Large intestine (tissue), 3 donors: ENCODE measurements around the gene SNRNP70. TPM values are rescaled to one million over a fixed set of nuclear protein-coding genes. Genes with fewer than 3 reads are reported as not detected.

Source experiments
- DNase-seq, 2 donors: peaks; one replicate each; pipeline versions ENCODE4 v3.0.0 to v3.0.0-alpha.2; 2013
- H3K27ac ChIP-seq: one replicate; pipeline ENCODE4 v1.5.1; 2013; ENCODE audit warnings: low read length
- H3K27me3 ChIP-seq: 2 replicates; pipeline ENCODE4 v1.6.1; 2013; ENCODE audit warnings: low read length; ENCODE audit not compliant: control insufficient read depth, insufficient read depth
- H3K36me3 ChIP-seq: 2 replicates; pipeline ENCODE4 v1.6.1; 2013; ENCODE audit warnings: low read length; ENCODE audit not compliant: control insufficient read depth, insufficient read depth
- H3K4me1 ChIP-seq: one replicate; pipeline ENCODE4 v1.6.1; 2013; ENCODE audit warnings: low read length; ENCODE audit not compliant: control insufficient read depth, insufficient read depth
- H3K4me3 ChIP-seq: one replicate; pipeline ENCODE4 v1.5.1; 2013; ENCODE audit warnings: low read length
- H3K9me3 ChIP-seq: one replicate; pipeline ENCODE4 v1.6.1; 2013; ENCODE audit warnings: mild to moderate bottlenecking, low read depth, low read length, moderate library complexity; ENCODE audit not compliant: control insufficient read depth
- WGBS: methylation state at CpG from one replicate; pipeline ENCODE4 v1.1.5; 2013; ENCODE audit warnings: low lambda C conversion rate; ENCODE audit not compliant: insufficient coverage; 5-methylcytosine and 5-hydroxymethylcytosine counted together
- polyA plus RNA-seq: library from polyadenylated mRNA; unstranded; fragments of 120-200 nt; gene quantifications from one replicate; pipeline ENCODE4 v1.2.1, GENCODE V29; 2013

SNRNP70 gene
- polyA plus RNA-seq, 1 donor = 295 TPM

DNA sequence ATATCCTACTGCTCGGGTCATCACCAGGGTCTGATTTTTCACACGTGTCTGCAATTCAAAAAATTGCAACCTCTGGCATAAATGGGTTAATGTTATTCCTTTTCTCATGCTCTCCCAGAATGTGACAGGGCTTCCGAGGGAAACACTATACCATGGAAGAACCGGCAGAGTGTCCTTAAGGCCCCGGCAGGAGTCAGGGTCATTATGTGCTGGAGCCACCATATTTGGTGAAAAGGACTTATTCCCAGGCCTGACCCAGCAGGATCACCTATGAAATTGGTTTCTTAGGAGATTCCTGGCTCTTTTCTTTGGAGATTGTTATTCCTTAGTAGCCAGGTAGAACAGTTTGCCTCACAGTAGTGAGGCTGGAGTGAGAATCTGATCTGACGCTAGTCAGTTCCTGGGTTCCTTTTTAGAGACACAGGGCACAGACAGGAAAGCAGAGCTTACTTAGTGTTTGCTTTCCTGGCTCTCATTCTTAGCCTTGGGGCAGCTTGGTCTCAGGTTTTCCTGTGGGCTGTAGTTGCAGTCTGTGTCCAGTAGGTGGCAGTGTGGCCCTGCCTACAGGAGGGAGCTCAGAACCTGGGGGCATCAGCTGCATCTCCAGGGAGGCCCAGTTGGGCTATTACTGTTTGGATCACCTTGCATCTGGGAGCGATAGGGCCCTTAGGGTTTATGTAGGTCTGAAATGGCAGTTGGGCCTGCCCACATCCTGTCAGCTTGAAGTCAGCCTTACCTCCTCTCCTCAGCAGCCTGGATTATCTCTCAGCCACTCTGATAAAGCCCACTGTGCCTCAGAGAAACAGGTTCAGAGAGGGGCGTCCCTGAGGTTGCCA, 12.4 kb downstream of the SNRNP70 start:
- peaks cover 79% of the 10 kb centered on the region for H3K36me3 ChIP-seq
- H3K9me3 ChIP-seq = no peaks in the 10 kb centered on the region
- peak; percentile 55 to 58 for DNase-seq
- H3K4me3 ChIP-seq = no peak overlapping the region
- no CpG with 5 or more reads among the region's 8 CpGs for WGBS
- H3K4me1 ChIP-seq = no peaks in the 10 kb centered on the region
- H3K27ac ChIP-seq = no peak overlapping the region
- no peaks in the 10 kb centered on the region for H3K27me3 ChIP-seq

DNA sequence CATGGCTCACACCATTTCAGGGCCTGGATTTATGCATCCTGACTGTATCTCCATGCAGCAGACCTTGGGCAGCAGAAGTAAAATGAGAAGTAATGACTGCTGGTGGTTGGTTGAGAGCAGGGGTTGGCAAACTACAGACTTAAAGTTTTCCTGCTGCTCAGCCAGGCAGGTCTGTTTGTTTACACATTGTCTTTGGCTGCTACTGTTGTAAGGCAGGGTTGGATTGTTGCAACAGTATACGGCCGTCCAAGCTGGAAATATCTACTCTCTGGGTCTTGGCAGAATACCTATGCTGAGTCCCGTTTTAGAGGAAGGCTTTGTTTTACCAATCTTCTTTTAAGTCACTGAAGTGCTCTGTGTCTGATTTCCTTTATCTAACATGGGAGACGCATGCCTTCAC, 13.5 kb downstream of the SNRNP70 start:
- Histone ChIP-seq H3K4me1 (no peaks in the 10 kb centered on the region), H3K36me3 (peaks cover 82% of the 10 kb centered on the region), H3K9me3 (no peaks in the 10 kb centered on the region), H3K27ac (no peak overlapping the region), H3K4me3 (no peak overlapping the region), H3K27me3 (no peaks in the 10 kb centered on the region)
- WGBS = 100% methylated on average over 1 of the region's 4 CpGs
- DNase-seq = no peak

DNA sequence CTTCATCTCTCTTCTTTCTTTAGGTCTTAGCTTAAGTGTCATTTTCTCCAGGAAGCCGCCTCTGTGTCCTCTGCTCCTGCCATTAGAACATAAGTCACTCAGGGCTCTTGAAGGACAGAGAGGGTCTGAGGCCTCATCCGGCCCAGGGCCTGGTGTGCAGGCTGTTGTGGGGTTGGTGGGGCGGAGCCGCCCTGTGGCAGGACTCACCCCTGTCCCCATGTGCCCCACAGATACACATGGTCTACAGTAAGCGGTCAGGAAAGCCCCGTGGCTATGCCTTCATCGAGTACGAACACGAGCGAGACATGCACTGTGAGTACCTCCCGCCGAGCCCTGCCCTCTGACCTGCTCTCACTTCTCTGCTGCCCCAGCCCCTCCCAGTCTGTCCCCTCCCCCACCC, 15.9 kb downstream of the SNRNP70 start:
- H3K4me3 ChIP-seq = no peak overlapping the region
- no peak overlapping the region for H3K27ac ChIP-seq
- no peaks in the 10 kb centered on the region for H3K4me1 ChIP-seq
- WGBS = no CpG with 5 or more reads among the region's 12 CpGs
- DNase-seq = no peak
- no peaks in the 10 kb centered on the region for H3K27me3 ChIP-seq
- no peaks in the 10 kb centered on the region for H3K9me3 ChIP-seq
- peaks cover 80% of the 10 kb centered on the region for H3K36me3 ChIP-seq

DNA sequence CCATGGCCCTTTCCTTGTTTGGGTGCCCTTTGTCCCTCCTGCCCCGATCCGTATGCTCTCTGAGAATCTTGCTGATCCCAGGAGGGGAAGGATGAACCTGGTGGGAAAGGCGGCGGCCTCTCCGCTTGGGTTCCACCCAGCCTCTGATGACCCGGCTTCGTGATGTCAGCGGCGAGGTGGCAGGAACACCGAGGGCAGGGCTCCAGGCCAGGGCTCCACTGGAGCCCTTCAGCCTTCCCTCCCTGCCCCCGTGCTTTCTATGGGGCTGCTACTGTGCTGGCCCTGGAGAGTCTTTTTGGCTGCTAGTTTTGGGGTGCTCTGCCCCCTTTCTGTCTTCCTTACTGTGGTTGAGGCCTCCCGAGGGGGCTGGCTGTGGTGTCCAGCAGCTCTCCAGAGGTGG, 17.1 kb downstream of the SNRNP70 start:
- DNase-seq = no peak
- Histone ChIP-seq H3K4me3 (no peak overlapping the region), H3K27me3 (no peaks in the 10 kb centered on the region), H3K9me3 (no peaks in the 10 kb centered on the region), H3K36me3 (peaks cover 87% of the 10 kb centered on the region), H3K4me1 (no peaks in the 10 kb centered on the region), H3K27ac (no peak overlapping the region)
- WGBS = no CpG with 5 or more reads among the region's 12 CpGs

GRCh38 chr19:49103331-49104085, 18.3 kb downstream of the SNRNP70 start:
- Histone ChIP-seq H3K4me1 (no peaks in the 10 kb centered on the region), H3K27ac (no peak overlapping the region), H3K4me3 (no peak overlapping the region), H3K27me3 (no peaks in the 10 kb centered on the region), H3K9me3 (no peaks in the 10 kb centered on the region), H3K36me3 (peaks cover 85% of the 10 kb centered on the region)
- DNase-seq = no peak
- WGBS = no CpG with 5 or more reads among the region's 33 CpGs

DNA sequence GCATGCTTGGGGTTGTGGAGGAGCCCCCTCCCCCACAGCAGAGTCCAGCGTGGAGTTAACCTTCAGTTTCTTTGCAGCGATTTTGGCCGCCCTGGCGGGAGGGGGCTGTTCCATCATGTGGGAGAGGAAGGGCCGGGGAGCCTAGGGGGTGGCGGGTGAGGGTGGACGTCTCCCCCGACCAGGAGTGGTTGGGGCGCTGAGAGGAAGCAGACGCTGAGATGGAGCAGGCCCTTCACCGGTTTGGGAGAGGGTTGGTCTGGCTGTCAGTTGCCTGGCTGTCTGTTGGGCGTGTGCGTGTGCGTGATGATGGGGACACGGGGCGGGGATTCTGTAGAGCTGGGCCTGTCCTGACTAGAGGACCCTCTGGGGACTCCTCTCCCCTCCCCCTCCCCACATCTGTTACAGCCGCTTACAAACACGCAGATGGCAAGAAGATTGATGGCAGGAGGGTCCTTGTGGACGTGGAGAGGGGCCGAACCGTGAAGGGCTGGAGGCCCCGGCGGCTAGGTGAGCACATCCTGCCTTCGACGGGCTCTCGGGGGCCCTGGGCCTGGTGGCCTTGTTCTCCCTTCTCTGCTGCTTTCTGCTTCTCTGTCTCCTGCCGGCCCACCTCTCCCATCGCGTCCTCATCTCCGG, 19.1 kb downstream of the SNRNP70 start:
- DNase-seq = no peak
- H3K4me3 ChIP-seq = no peak overlapping the region
- H3K4me1 ChIP-seq = no peaks in the 10 kb centered on the region
- no peaks in the 10 kb centered on the region for H3K9me3 ChIP-seq
- no peaks in the 10 kb centered on the region for H3K27me3 ChIP-seq
- H3K36me3 ChIP-seq = peaks cover 86% of the 10 kb centered on the region
- H3K27ac ChIP-seq = no peak overlapping the region
- WGBS = no CpG with 5 or more reads among the region's 30 CpGs

- H3K9me3 ChIP-seq = no peaks in the 10 kb centered on the region
- H3K27me3 ChIP-seq = no peaks in the 10 kb centered on the region
- no peak overlapping the region for H3K4me3 ChIP-seq
- DNase-seq = peak; percentile 26 to 31
- no peak overlapping the region for H3K27ac ChIP-seq
- no peaks in the 10 kb centered on the region for H3K4me1 ChIP-seq
- H3K36me3 ChIP-seq = peaks cover 73% of the 10 kb centered on the region
- WGBS = 60% methylated on average over 1 of the region's 12 CpGs
Measured at GRCh38 chr19:49106648-49107135, 21.4 kb downstream of the SNRNP70 start.

GRCh38 chr19:49107625-49108459, 22.6 kb downstream of the SNRNP70 start:
- Histone ChIP-seq H3K9me3 (no peaks in the 10 kb centered on the region), H3K36me3 (peaks cover 64% of the 10 kb centered on the region), H3K27me3 (no peaks in the 10 kb centered on the region)

GRCh38 chr19:49109051-49109450, 23.8 kb downstream of the SNRNP70 start:
- WGBS = 100% methylated on average over 1 of the region's 5 CpGs
- Histone ChIP-seq H3K9me3 (no peaks in the 10 kb centered on the region), H3K36me3 (peaks cover 52% of the 10 kb centered on the region), H3K4me1 (peaks cover 5% of the 10 kb centered on the region), H3K4me3 (no peak overlapping the region), H3K27ac (no peak overlapping the region), H3K27me3 (no peaks in the 10 kb centered on the region)
- DNase-seq = no peak

More at GRCh38 chr19:49107625-49108459, 22.6 kb downstream of the SNRNP70 start:
- no peaks in the 10 kb centered on the region for H3K4me1 ChIP-seq
- H3K4me3 ChIP-seq = no peak overlapping the region
- no peak overlapping the region for H3K27ac ChIP-seq
- DNase-seq = no peak
- WGBS = 97% methylated on average over 6 of the region's 93 CpGs
